Sciatic nerve (tissue), 2 donors: Measurements from ENCODE around the gene GALK2. TPM values are rescaled to one million over a fixed set of nuclear protein-coding genes. Genes with fewer than 3 reads are reported as not detected.
A peak's percentile ranks its signal among the peaks of the same experiment; 100 is the strongest.
"Not testable (repeated sequence)": the region's sequence is repeated elsewhere in the genome, so short reads cannot be mapped to it uniquely, and the experiment has no call there.

Experiments
- ATAC-seq: fragments of 200-7000 bp; cut with Tn5 transposase; one replicate; pipeline ENCODE4 v1.9.1; 2020; ENCODE audit warnings: mild to moderate bottlenecking, moderate library complexity
- DNase-seq: peaks from one replicate; pipeline ENCODE4 v3.0.0-alpha.2; 2020; ENCODE audit warnings: low spot score
- intact Hi-C: fragments of 100-400 bp; cut with DNase I; formaldehyde crosslinking; loops from one replicate; pipeline ENCODE4 v1.14.2; 2022
- total RNA-seq: library from RNA; stranded (reverse); fragmentation: NEBNext Ultra II Directional; extraction: Animal tissue kit (Norgen Biotek cat#: 25700); gene quantifications from one replicate; pipeline ENCODE4 v1.2.1, GENCODE V29; 2021
- donor health status: DM: no; HTN: no; CAD: no.
- donor health status: DM: no; HTN: no; CAD: no.

GALK2 gene
- total RNA-seq, 1 donor from 2014 or later = 50.2 TPM

DNA sequence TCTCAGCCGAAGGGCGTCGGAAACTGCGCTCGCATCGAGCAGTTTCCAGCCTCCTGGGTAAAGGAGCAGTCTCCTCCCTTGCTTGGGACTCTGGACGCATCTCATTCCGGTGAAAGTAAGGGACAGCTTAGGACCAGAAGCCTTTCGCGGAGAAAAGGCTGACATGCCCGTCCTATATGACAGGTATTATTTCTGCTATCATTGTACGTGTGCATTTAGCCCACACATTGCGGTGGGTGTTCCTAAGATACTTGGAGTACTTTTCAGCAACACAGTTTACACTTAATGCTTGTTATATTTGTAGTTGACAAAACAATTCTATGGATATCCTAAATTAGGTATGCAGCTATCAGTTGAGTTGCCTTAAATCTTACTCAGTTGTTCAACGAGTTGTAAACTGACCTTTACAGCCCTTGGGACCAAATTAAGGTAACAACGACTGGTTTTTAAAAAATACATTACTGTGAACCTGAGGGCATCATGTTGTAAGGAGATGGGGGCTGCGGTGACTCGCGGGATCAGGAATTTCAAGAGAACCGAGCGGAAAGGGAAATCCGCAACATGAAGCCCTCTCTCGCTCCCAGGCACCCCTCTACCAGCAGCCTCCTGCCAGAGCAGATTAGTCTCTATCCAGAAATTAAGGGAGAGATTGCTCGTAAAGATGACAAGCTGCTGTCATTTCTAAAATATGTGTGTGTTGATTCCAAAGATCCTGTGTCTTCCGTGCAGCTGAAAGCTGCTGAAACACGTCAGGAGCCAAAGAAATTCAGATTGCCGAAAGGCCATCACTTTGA lies 14.0 kb upstream of the GALK2 start:
- ATAC-seq (peak; percentile 12), DNase-seq (no peak)
- intact Hi-C loops = loop anchor here (10.0 kb wide), 1 partner anchor 291 kb away; no protein-coding TSS in a partner anchor

- ATAC-seq = no peak
- no peak for DNase-seq
- intact Hi-C loops = no loop called here
Measured at GRCh38 chr15:49163678-49164077, 6.4 kb upstream of the GALK2 start.

- intact Hi-C loops = no loop called here
- no peak for ATAC-seq
- DNase-seq = no peak
Measured at GRCh38 chr15:49164865-49165264, 5.2 kb upstream of the GALK2 start.

DNA sequence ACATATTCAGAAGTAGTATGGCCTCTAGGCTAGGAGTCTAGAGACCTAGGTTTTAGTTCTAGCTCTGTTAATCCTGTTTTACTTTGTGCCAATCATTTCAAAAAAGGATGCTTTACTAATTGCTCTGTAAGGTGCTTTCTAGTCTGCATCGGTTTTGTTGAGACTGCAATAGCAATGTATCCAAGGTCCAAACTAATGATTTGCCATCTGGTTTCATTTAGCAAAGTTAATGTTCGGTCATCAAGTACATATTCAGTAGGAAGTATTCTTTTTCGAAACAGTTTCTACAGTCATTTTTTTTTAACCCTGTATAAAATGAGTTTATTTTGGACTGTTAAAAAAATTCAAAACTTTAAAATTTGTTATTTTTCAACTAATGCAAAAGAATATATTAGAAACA lies 2.0 kb upstream of the GALK2 start:
- ATAC-seq (no peak), DNase-seq (no peak)
- intact Hi-C loops = no loop called here

DNA sequence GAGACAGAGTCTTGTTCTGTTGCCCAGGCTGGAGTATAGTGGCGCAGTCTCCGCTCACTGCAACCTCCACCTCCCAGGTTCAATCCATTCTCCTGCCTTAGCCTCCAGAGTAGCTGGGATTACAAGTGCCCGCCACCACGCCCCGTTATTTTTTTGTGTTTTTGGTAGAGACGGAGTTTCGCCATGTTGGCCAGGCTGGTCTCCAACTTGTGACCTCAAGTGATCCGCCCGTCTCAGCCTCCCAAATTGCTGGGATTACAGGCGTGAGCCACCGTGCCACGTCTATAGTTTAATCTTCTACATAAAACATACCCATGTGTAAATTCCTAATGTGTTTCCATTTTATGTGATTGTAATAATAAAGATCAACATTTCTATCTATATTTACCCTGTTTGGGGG lies 1.7 kb downstream of the GALK2 start:
- ATAC-seq = no peak
- no peak for DNase-seq
- intact Hi-C loops = no loop called here

DNA sequence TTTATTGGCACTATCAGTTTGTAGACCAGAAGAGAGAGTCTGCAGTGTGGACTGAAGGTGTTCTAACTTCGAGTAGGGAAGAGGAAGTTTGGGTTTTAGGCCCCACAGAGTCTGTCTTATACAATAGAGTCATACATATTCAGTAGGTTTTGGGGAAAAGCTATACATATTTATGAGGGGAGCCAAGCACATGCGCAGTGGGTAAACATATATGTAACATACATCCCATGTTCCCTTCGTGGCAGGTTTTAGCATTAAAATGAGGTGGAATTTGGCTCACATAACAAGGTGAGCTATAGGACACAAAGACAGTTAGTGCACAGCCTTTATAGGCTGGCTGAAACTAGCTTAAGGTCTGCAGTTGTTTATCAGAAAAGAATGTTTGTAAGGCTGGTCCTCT lies 4.9 kb downstream of the GALK2 start:
- no peak for DNase-seq
- intact Hi-C loops = no loop called here
- no peak for ATAC-seq

DNA sequence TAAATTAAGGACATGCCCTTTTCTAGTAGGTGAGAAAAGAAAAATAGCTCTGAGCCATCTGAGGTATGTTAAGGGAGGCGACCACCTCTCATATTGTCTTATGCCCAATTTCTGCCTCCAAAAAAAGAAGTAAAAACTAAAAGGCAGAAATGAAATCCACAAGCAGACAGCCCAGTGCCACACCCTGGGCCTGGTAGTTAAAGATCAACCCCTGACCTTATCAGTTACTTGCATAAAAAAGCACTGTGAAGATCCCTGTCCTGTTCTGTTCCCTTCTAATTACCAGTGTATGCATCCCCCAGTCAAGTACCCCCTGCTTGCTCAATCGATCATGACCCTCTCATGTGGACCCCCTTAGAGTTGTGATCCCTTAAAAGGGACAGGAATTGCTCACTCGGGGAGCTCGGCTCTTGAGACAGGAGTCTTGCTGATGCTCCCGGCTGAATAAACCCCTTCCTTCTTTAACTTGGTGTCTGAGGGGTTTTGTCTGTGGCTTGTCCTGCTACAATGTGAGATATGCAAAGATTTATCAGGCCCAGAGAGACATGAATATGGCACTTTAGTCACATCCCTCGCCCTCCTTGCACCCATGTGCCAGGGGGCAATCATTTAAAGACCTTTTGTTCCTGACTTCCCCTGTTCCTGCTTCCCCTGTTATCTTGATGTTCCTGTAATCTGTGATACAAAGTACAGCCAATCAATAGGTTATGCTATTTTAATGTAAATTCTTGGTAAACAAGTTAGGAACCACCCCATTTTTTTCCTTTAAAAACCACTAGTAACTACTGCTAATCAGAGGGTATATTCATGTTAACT lies 5.7 kb downstream of the GALK2 start:
- DNase-seq, intact Hi-C loops, ATAC-seq: not testable (repeated sequence)

DNA sequence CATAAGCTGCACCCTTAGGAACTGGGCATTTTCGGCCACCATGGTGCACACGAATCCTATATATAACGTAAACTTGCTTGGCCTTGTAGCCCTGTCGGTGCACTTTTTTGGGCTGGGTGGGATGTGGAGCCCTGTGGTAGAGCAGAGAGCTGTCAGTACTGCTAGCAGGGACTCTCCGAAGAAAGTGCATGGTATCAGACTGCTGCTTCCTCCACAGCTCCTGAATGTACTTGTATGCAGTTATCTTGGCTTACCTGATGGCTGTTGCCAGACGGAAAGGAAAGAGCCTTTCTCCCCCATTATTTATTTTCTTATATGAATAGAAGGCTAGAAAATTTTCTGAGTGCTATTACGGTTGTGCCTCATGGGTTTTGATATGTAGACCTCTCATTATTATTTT lies 8.4 kb downstream of the GALK2 start:
- ATAC-seq (no peak), DNase-seq (no peak)
- intact Hi-C loops = no loop called here

- DNase-seq (no peak), ATAC-seq (peak; percentile 52)
Measured at GRCh38 chr15:49179433-49180190, 9.6 kb downstream of the GALK2 start.

GRCh38 chr15:49182128-49182527 lies 12.1 kb downstream of the GALK2 start:
- intact Hi-C loops = no loop called here
- ATAC-seq = no peak
- DNase-seq = no peak

More at GRCh38 chr15:49179433-49180190, 9.6 kb downstream of the GALK2 start:
- intact Hi-C loops = no loop called here

DNA sequence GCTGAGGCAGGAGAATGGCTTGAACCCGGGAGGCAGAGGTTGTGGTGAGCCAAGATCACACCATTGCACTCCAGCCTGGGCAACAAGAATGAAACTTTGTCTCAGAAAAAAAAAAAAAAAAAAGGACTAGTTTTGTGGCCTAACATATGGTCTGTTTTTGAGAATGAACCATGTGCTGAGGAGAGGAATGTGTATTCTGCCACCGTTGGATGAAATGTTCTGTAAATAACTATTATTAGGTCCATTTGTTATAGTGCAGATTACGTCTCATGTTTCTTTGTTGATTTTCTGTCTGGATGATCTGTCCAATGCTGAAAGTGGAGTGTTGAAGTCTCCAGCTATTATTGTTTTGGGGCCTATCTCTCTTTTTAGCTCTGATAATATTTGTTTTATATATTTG lies 13.7 kb downstream of the GALK2 start:
- intact Hi-C loops, DNase-seq, ATAC-seq: not testable (repeated sequence)

DNA sequence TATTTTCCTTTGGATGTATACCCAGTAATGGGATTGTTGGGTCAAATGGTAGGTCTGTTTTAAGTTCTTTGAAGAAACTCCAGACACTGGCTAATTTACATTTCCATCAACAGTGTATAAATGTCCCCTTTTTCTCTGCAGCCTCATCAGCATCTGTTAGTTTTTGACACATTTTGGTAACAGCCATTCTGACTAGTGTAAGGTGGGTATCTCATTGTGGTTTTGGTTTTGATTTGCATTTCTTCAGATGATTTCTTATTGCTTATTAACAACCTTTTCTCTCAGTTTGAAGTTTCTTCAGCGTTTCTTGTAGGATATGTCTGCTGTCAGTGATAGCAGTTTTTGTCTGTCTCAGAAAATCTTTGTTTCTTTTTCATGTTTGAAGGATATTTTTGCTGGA lies 15.4 kb downstream of the GALK2 start:
- DNase-seq = no peak
- intact Hi-C loops = no loop called here

DNA sequence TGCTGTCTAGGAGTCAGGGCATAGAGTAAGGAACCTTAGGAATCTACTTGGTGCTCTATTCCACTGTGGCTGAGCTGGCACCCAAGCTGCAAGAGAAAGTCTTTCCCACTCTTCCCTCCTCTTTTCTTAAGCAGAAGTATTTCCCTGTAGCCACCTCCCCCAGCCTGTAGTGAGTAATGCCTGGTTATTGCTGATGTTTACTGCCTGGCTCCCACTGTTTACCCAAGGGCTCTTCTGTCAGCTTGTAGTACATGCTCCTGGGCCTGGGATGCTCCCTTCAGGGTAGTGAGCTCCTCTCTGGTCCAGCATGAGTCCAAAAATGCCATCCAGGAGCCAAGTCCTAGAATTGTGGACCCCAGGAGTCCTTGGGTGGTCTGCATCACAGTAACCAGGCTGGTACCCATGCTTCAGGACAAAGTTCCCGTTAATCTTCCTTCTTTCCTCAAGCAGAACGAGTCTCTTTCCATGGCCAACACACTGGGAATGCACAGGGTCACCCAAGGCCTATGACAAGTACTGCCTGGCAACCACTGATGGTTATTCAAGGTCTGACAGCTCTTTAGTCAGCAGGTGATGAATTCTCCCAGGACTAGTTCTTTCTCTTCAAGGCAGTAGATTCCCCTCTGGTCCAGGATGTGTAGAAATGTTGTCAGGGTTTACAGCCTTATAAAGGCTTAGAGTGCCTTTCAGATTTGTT lies 17.6 kb downstream of the GALK2 start:
- no peak for DNase-seq
- no peak for ATAC-seq
- intact Hi-C loops = no loop called here

More for the DNA sequence above, 15.4 kb downstream of the GALK2 start:
- ATAC-seq = no peak

GRCh38 chr15:49188933-49189332 lies 18.9 kb downstream of the GALK2 start:
- no peak for DNase-seq
- ATAC-seq = no peak
- intact Hi-C loops = no loop called here

DNA sequence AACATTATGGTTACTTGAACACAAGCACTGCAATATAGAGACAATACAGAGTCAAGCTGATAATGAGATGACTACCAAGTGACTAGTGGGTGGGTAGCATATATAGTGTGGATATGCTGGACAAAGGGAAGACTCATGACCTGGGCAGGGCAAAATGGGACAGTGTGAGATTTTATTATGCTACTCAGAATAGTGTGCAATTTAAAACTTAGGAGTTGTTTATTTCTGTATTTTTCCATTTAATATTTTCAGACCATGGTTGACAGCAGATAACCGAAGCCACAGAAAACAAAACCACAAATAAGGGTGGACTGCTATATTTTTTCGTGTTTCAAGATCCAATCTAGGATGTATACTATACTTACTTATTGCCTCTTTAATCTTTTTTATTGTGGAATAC lies 19.6 kb downstream of the GALK2 start:
- intact Hi-C loops = no loop called here
- no peak for DNase-seq

DNA sequence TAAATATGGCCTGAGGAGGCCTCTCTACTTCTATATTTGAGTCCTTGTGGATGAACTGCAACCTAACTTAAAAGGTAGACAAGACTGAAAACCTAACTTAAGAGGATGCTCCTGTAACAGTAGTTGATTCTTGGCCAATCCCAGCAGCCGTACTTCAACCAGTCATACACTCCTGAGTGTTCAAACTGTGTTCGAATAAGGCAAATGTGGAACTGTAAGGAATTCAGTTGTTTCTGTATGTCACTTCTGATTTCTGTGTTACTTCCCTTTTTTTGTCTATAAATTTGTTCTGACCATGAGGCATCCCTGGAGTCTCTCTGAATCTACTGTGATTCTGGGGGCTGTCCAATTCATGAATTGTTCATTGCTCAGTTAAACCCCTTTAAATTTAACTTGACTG lies 20.5 kb downstream of the GALK2 start:
- DNase-seq (no peak), ATAC-seq (no peak)
- intact Hi-C loops = no loop called here

More for the DNA sequence above, 19.6 kb downstream of the GALK2 start:
- ATAC-seq = no peak

GRCh38 chr15:49191892-49192291 lies 21.8 kb downstream of the GALK2 start:
- ATAC-seq (no peak), DNase-seq (no peak)
- intact Hi-C loops = no loop called here

- intact Hi-C loops = no loop called here
- DNase-seq (no peak), ATAC-seq (no peak)
Measured at GRCh38 chr15:49196856-49197255, 26.8 kb downstream of the GALK2 start.

DNA sequence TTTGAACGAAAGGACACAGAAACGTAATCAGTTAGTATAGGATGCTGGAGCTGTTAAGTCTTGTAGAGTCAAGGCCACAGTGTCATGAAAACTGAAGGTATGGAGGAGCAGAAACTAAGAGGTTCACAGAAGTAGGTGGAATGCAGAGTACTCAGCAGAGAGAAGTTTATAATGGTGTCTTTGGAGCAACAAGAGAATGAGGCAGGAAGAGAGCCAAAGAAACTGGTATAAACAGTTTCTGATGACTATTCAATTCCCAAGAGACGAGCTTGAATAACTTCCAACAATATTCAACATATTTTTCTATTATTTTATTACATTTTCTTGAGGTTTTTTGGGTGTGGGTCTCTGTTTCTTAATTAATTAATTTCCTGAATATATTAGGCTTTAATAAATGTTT lies 29.6 kb downstream of the GALK2 start:
- no peak for DNase-seq
- intact Hi-C loops = no loop called here

More for the DNA sequence above, 29.6 kb downstream of the GALK2 start:
- no peak for ATAC-seq
